Nephron (organoid): ENCODE measurements around the gene RAB44.

Experiments used
- H3K27ac Mint-ChIP-seq, 3 experiments: 2 replicates each; pipeline ENCODE4 v1.8.0; 2020; ENCODE audit warnings: mixed read lengths in 3 of 3, mild to moderate bottlenecking in 2 of 3, moderate library complexity in 1 of 3
- H3K27me3 Mint-ChIP-seq: 2 replicates; pipeline ENCODE4 v1.8.0; 2021; ENCODE audit warnings: low read depth, mild to moderate bottlenecking, moderate library complexity, mixed read lengths
- H3K36me3 Mint-ChIP-seq: 2 replicates; pipeline ENCODE4 v1.8.0; 2020; ENCODE audit warnings: low read depth, mixed read lengths
- H3K4me1 Mint-ChIP-seq: 2 replicates; pipeline ENCODE4 v1.8.0; 2020; ENCODE audit warnings: mixed read lengths
- H3K4me3 Mint-ChIP-seq, 3 experiments: 2 replicates each; pipeline ENCODE4 v1.8.0; 2020; ENCODE audit warnings: mild to moderate bottlenecking in 3 of 3, mixed read lengths in 3 of 3, moderate library complexity in 2 of 3
- H3K9me3 Mint-ChIP-seq: 2 replicates; pipeline ENCODE4 v1.8.0; 2020; ENCODE audit warnings: mixed read lengths
- CTCF ChIP-seq, 3 experiments: fragments of 200-600 bp; sonication (generic); IDR thresholded peaks; one replicate each; pipeline ENCODE4 v1.5.0; 2021; ENCODE audit warnings: antibody characterized with exemption in 3 of 3; ENCODE audit not compliant: unreplicated experiment in 3 of 3

RAB44 gene

GRCh38 chr6:36715469-36715868, 17.8 kb downstream of the RAB44 start:
- Mint-ChIP-seq H3K27ac (no peak overlapping the region), H3K4me1 (peaks cover under 1% of the 10 kb centered on the region), H3K27me3 (peaks cover 12% of the 10 kb centered on the region), H3K9me3 (no peaks in the 10 kb centered on the region), H3K36me3 (no peaks in the 10 kb centered on the region), H3K4me3 (no peak overlapping the region)
- TF ChIP-seq CTCF (IDR thresholded peaks at IDR 0.05; ENCODE audit: unreplicated experiment in 3 of 3), result no peak

GRCh38 chr6:36716476-36717093, 19.0 kb downstream of the RAB44 start:
- Mint-ChIP-seq H3K4me3 (no peak overlapping the region), H3K27ac (no peak overlapping the region), H3K27me3 (peaks cover 15% of the 10 kb centered on the region), H3K9me3 (no peaks in the 10 kb centered on the region), H3K36me3 (no peaks in the 10 kb centered on the region), H3K4me1 (peaks cover 4% of the 10 kb centered on the region)
- no peak for TF ChIP-seq CTCF (IDR thresholded peaks at IDR 0.05; ENCODE audit: unreplicated experiment in 3 of 3)

- no peak for TF ChIP-seq CTCF (IDR thresholded peaks at IDR 0.05; ENCODE audit: unreplicated experiment in 3 of 3)
- H3K36me3 Mint-ChIP-seq, result no peaks in the 10 kb centered on the region
- H3K4me3 Mint-ChIP-seq, result no peak overlapping the region
- no peak overlapping the region for H3K27ac Mint-ChIP-seq
- peaks cover 4% of the 10 kb centered on the region for H3K4me1 Mint-ChIP-seq
- peaks cover 14% of the 10 kb centered on the region for H3K27me3 Mint-ChIP-seq
- H3K9me3 Mint-ChIP-seq, result no peaks in the 10 kb centered on the region
Measured at GRCh38 chr6:36717231-36717825, 19.7 kb downstream of the RAB44 start.

- Mint-ChIP-seq H3K9me3 (no peaks in the 10 kb centered on the region), H3K27ac (no peak overlapping the region), H3K36me3 (no peaks in the 10 kb centered on the region), H3K27me3 (peaks cover 15% of the 10 kb centered on the region), H3K4me3 (no peak overlapping the region), H3K4me1 (peaks cover 4% of the 10 kb centered on the region)
- TF ChIP-seq CTCF (IDR thresholded peaks at IDR 0.05; ENCODE audit: unreplicated experiment in 3 of 3), result no peak
Measured at GRCh38 chr6:36717871-36718540, 20.4 kb downstream of the RAB44 start.

- Mint-ChIP-seq H3K36me3 (no peaks in the 10 kb centered on the region), H3K4me3 (no peak overlapping the region), H3K27me3 (peaks cover 15% of the 10 kb centered on the region), H3K9me3 (no peaks in the 10 kb centered on the region), H3K4me1 (peaks cover 4% of the 10 kb centered on the region), H3K27ac (no peak overlapping the region)
- no peak for TF ChIP-seq CTCF (IDR thresholded peaks at IDR 0.05; ENCODE audit: unreplicated experiment in 3 of 3)
Measured at GRCh38 chr6:36718560-36718959, 20.9 kb downstream of the RAB44 start.
